DMS 273 (cell line): ENCODE measurements around the gene PHF10.
A peak's percentile ranks its signal among the peaks of the same experiment; 100 is the strongest.

ENCODE experiments used
- DNase-seq: peaks from one replicate; lab custom pipeline; 2025; ENCODE audit not compliant: unreplicated experiment; lab: John Stamatoyannopoulos, UW

PHF10 gene

GRCh38 chr6:169723200-169723909 lies 945 bp downstream of the PHF10 start:
- peak; percentile 85 for DNase-seq

GRCh38 chr6:169722362-169723199 lies 1.7 kb downstream of the PHF10 start:
- peak; percentile 73 for DNase-seq

GRCh38 chr6:169720207-169720855 lies 4.0 kb downstream of the PHF10 start:
- DNase-seq = no peak

- DNase-seq = no peak
Measured at GRCh38 chr6:169719117-169719516, 5.2 kb downstream of the PHF10 start.

GRCh38 chr6:169714595-169714994 lies 9.7 kb downstream of the PHF10 start:
- no peak for DNase-seq

GRCh38 chr6:169714178-169714577 lies 10.1 kb downstream of the PHF10 start:
- no peak for DNase-seq

- no peak for DNase-seq
Measured at GRCh38 chr6:169710009-169710408, 14.3 kb downstream of the PHF10 start.

- DNase-seq = no peak
Measured at GRCh38 chr6:169709293-169709692, 15.0 kb downstream of the PHF10 start.

GRCh38 chr6:169707772-169708171 lies 16.5 kb downstream of the PHF10 start:
- DNase-seq = no peak

GRCh38 chr6:169702840-169703246 lies 21.5 kb downstream of the PHF10 start:
- peak; percentile 71 for DNase-seq

- DNase-seq = peak; percentile 99
Measured at GRCh38 chr6:169701954-169702839, 22.1 kb downstream of the PHF10 start, which contains the start of the genes C6orf120 and WDR27. TSS of gene C6orf120 (plus strand) at chr6:169702126. CDS start at chr6:169702460, 334 bp downstream. TSS of gene WDR27 (minus strand) at chr6:169702029. CDS start at chr6:169689005, 13,024 bp downstream.

- DNase-seq = peak; percentile 75
Measured at GRCh38 chr6:169701311-169701953, 22.9 kb downstream of the PHF10 start.

GRCh38 chr6:169700296-169700695 lies 24.0 kb downstream of the PHF10 start:
- DNase-seq = no peak

GRCh38 chr6:169697115-169697514 lies 27.2 kb downstream of the PHF10 start:
- peak; percentile 20 for DNase-seq

GRCh38 chr6:169695131-169695530 lies 29.2 kb downstream of the PHF10 start:
- no peak for DNase-seq

- DNase-seq = no peak
Measured at GRCh38 chr6:169692516-169692915, 31.8 kb downstream of the PHF10 start.

GRCh38 chr6:169691260-169691659 lies 33.0 kb downstream of the PHF10 start:
- no peak for DNase-seq

- DNase-seq = no peak
Measured at GRCh38 chr6:169689287-169689686, 35.0 kb downstream of the PHF10 start.

- no peak for DNase-seq
Measured at GRCh38 chr6:169685860-169686259, 38.4 kb downstream of the PHF10 start.

- no peak for DNase-seq
Measured at GRCh38 chr6:169684056-169684455, 40.2 kb downstream of the PHF10 start.
